Measurements from ENCODE around the gene HPS4. TPM values are rescaled to one million over a fixed set of nuclear protein-coding genes. Genes with fewer than 3 reads are reported as not detected.

The HPS4 gene
- total RNA-seq, 1 donor from 2014 or later = 25.2 TPM

GRCh38 chr22:26483043-26483438 lies 542 bp downstream of the HPS4 start:
- H3K27ac Mint-ChIP-seq (ENCODE audit: unreplicated experiment) = peak overlapping the region; percentile 98
- Histone ChIP-seq H3K4me1 (ENCODE audit: insufficient read depth, low read length) (peaks cover 30% of the 10 kb centered on the region), H3K4me2 (ENCODE audit: low read length) (peak overlapping the region; percentile 100), H3K9me3 (ENCODE audit: insufficient read depth, low read depth, low read length) (no peaks in the 10 kb centered on the region), H2AFZ (ENCODE audit: low read depth, low read length) (peak overlapping the region; percentile 90), H3K27me3 (ENCODE audit: insufficient read depth, low read length) (no peaks in the 10 kb centered on the region), H3K79me2 (ENCODE audit: insufficient read depth, low read length) (peaks cover 79% of the 10 kb centered on the region), H4K20me1 (ENCODE audit: insufficient read depth, low read length) (no peaks in the 10 kb centered on the region), H3K27ac (ENCODE audit: low read depth, low read length) (peak overlapping the region; percentile 96), H3K36me3 (ENCODE audit: insufficient read depth, low read length) (peaks cover 11% of the 10 kb centered on the region), H3K9ac (ENCODE audit: low read length) (peak overlapping the region; percentile 99), H3K4me3 (ENCODE audit: insufficient read depth, low read depth, low read length) (peak overlapping the region; percentile 99)
- no peak for TF ChIP-seq CTCF (IDR thresholded peaks at IDR 0.05; ENCODE audit: insufficient read depth, low read depth, low read length)
- TF ChIP-seq EZH2 (IDR thresholded peaks at IDR 0.05; ENCODE audit: insufficient read depth, low read length) = no peak
- H3K4me1 Mint-ChIP-seq (ENCODE audit: low read depth, unreplicated experiment) = peaks cover 48% of the 10 kb centered on the region
- DNase-seq (ENCODE audit: low read depth) (no peak), FAIRE-seq (no peak)
- H3K36me3 Mint-ChIP-seq (ENCODE audit: low read depth, unreplicated experiment) = peaks cover 6% of the 10 kb centered on the region
- peak overlapping the region; percentile 97 for H3K4me3 Mint-ChIP-seq (ENCODE audit: unreplicated experiment)
- H3K27me3 Mint-ChIP-seq (ENCODE audit: low read depth, unreplicated experiment) = no peaks in the 10 kb centered on the region
- H3K9me3 Mint-ChIP-seq (ENCODE audit: unreplicated experiment) = no peaks in the 10 kb centered on the region

- no peak overlapping the region for H2AFZ ChIP-seq (ENCODE audit: low read depth, low read length)
- Mint-ChIP-seq H3K27me3 (ENCODE audit: low read depth, unreplicated experiment) (no peaks in the 10 kb centered on the region), H3K27ac (ENCODE audit: unreplicated experiment) (no peak overlapping the region), H3K36me3 (ENCODE audit: low read depth, unreplicated experiment) (peaks cover 4% of the 10 kb centered on the region), H3K9me3 (ENCODE audit: unreplicated experiment) (no peaks in the 10 kb centered on the region), H3K4me1 (ENCODE audit: low read depth, unreplicated experiment) (peaks cover 57% of the 10 kb centered on the region), H3K4me3 (ENCODE audit: unreplicated experiment) (peak overlapping the region; percentile 97)
- FAIRE-seq = no peak
- H3K4me1 ChIP-seq (ENCODE audit: insufficient read depth, low read length) = peaks cover 36% of the 10 kb centered on the region
- H3K36me3 ChIP-seq (ENCODE audit: insufficient read depth, low read length) = peaks cover 4% of the 10 kb centered on the region
- no peak overlapping the region for H3K9ac ChIP-seq (ENCODE audit: low read length)
- no peak overlapping the region for H3K4me3 ChIP-seq (ENCODE audit: insufficient read depth, low read depth, low read length)
- H4K20me1 ChIP-seq (ENCODE audit: insufficient read depth, low read length) = no peaks in the 10 kb centered on the region
- DNase-seq (ENCODE audit: low read depth) = no peak
- TF ChIP-seq CTCF (IDR thresholded peaks at IDR 0.05; ENCODE audit: insufficient read depth, low read depth, low read length) (no peak), EZH2 (IDR thresholded peaks at IDR 0.05; ENCODE audit: insufficient read depth, low read length) (no peak)
- H3K27me3 ChIP-seq (ENCODE audit: insufficient read depth, low read length) = no peaks in the 10 kb centered on the region
- no peak overlapping the region for H3K27ac ChIP-seq (ENCODE audit: low read depth, low read length)
- H3K4me2 ChIP-seq (ENCODE audit: low read length) = peak overlapping the region; percentile 100
- peaks cover 74% of the 10 kb centered on the region for H3K79me2 ChIP-seq (ENCODE audit: insufficient read depth, low read length)
- no peaks in the 10 kb centered on the region for H3K9me3 ChIP-seq (ENCODE audit: insufficient read depth, low read depth, low read length)
These were observed 1.4 kb downstream of the HPS4 start for GRCh38 chr22:26482161-26482560.

- H2AFZ ChIP-seq (ENCODE audit: low read depth, low read length) = no peak overlapping the region
- peaks cover 4% of the 10 kb centered on the region for H3K36me3 ChIP-seq (ENCODE audit: insufficient read depth, low read length)
- H3K4me3 ChIP-seq (ENCODE audit: insufficient read depth, low read depth, low read length) = no peak overlapping the region
- Mint-ChIP-seq H3K4me1 (ENCODE audit: low read depth, unreplicated experiment) (peaks cover 60% of the 10 kb centered on the region), H3K27me3 (ENCODE audit: low read depth, unreplicated experiment) (no peaks in the 10 kb centered on the region), H3K36me3 (ENCODE audit: low read depth, unreplicated experiment) (peaks cover 4% of the 10 kb centered on the region), H3K9me3 (ENCODE audit: unreplicated experiment) (no peaks in the 10 kb centered on the region), H3K27ac (ENCODE audit: unreplicated experiment) (no peak overlapping the region), H3K4me3 (ENCODE audit: unreplicated experiment) (peak overlapping the region; percentile 97)
- no peak for FAIRE-seq
- DNase-seq (ENCODE audit: low read depth) = no peak
- H3K4me2 ChIP-seq (ENCODE audit: low read length) = no peak overlapping the region
- peaks cover 40% of the 10 kb centered on the region for H3K4me1 ChIP-seq (ENCODE audit: insufficient read depth, low read length)
- H4K20me1 ChIP-seq (ENCODE audit: insufficient read depth, low read length) = no peaks in the 10 kb centered on the region
- H3K9ac ChIP-seq (ENCODE audit: low read length) = no peak overlapping the region
- no peak overlapping the region for H3K27ac ChIP-seq (ENCODE audit: low read depth, low read length)
- no peaks in the 10 kb centered on the region for H3K27me3 ChIP-seq (ENCODE audit: insufficient read depth, low read length)
- peaks cover 71% of the 10 kb centered on the region for H3K79me2 ChIP-seq (ENCODE audit: insufficient read depth, low read length)
- TF ChIP-seq CTCF (IDR thresholded peaks at IDR 0.05; ENCODE audit: insufficient read depth, low read depth, low read length) (no peak), EZH2 (IDR thresholded peaks at IDR 0.05; ENCODE audit: insufficient read depth, low read length) (no peak)
- no peaks in the 10 kb centered on the region for H3K9me3 ChIP-seq (ENCODE audit: insufficient read depth, low read depth, low read length)
These were observed 1.9 kb downstream of the HPS4 start for GRCh38 chr22:26481694-26482093.
